HepG2 (cell line): Measurements from ENCODE around the gene RPRD1A. TPM values are rescaled to one million over a fixed set of nuclear protein-coding genes. Genes with fewer than 3 reads are reported as not detected.
A peak's percentile ranks its signal among the peaks of the same experiment; 100 is the strongest.

Experiments used
- ATF4 ChIP-seq, 2 experiments: fragments of 450-650 bp in 1 of 2; sonication (generic) in 1 of 2; formaldehyde crosslinking; IDR thresholded peaks; 2 replicates each; pipeline versions ENCODE4 v1.5.0 to v1.8.0; 2020 to 2022; ENCODE audit warnings: mild to moderate bottlenecking in 1 of 2, missing genetic modification reagents in 1 of 2
- ERF ChIP-seq: IDR thresholded peaks from 2 replicates; pipeline ENCODE4 v1.6.1; 2018; ENCODE audit warnings: missing biosample characterization, missing genetic modification reagents
- FOXM1 ChIP-seq: sonication (generic); formaldehyde crosslinking; IDR thresholded peaks from 2 replicates; pipeline ENCODE4 v1.5.0; 2020; ENCODE audit warnings: missing genetic modification reagents
- MAZ ChIP-seq, 2 experiments: sonication (generic) in 1 of 2; formaldehyde crosslinking in 1 of 2; IDR thresholded peaks; 2 replicates each; pipeline versions ENCODE4 v1.5.0 to v1.6.1; 2012 to 2020; ENCODE audit warnings: low read depth in 2 of 2, mild to moderate bottlenecking in 2 of 2, borderline replicate concordance in 1 of 2, improper control_type of control experiment in 1 of 2, low read length in 1 of 2, missing genetic modification reagents in 1 of 2, moderate library complexity in 1 of 2
- SIN3A ChIP-seq: IDR thresholded peaks from 2 replicates; pipeline ENCODE4 v1.6.1; 2011; ENCODE audit warnings: low read depth, mild to moderate bottlenecking, control low read depth, low read length, borderline replicate concordance
- TFDP2 ChIP-seq: sonication (generic); formaldehyde crosslinking; IDR thresholded peaks from 2 replicates; pipeline ENCODE4 v1.4.0; 2020; ENCODE audit warnings: missing genetic modification reagents
- ZBTB40 ChIP-seq, 2 experiments: fragments of 450-650 bp in 1 of 2; sonication (generic) in 1 of 2; formaldehyde crosslinking in 1 of 2; IDR thresholded peaks; 2 replicates each; pipeline versions ENCODE4 v1.6.1 to v1.8.0; 2016 to 2022; ENCODE audit warnings: antibody characterized with exemption in 1 of 2, mild to moderate bottlenecking in 1 of 2, missing genetic modification reagents in 1 of 2
- ZNF232 ChIP-seq: sonication (generic); formaldehyde crosslinking; IDR thresholded peaks from 2 replicates; pipeline ENCODE4 v1.4.0; 2020; ENCODE audit warnings: missing genetic modification reagents, borderline replicate concordance
- ZNF512B ChIP-seq: sonication (generic); formaldehyde crosslinking; IDR thresholded peaks from 2 replicates; pipeline ENCODE4 v1.5.1; 2020; ENCODE audit warnings: missing genetic modification reagents, mild to moderate bottlenecking, borderline replicate concordance
- polyA plus RNA-seq, 8 experiments: library from polyadenylated mRNA; depleted of rRNA in 3 of 8; stranded (reverse) in 7 of 8; unstranded in 1 of 8; fragments of >200 nt; fragmentation: Illumina TruSeq in 4 of 8; extraction: Trizol in 4 of 8; gene quantifications; 2 replicates each; pipeline versions ENCODE4 v1.2.1 to v1.2.3, GENCODE V29; 2011 to 2016; ENCODE audit warnings: low read depth in 4 of 8, missing spikeins in 1 of 8, mixed read lengths in 1 of 8; ENCODE audit not compliant: insufficient read depth in 1 of 8
- total RNA-seq, 5 experiments: library from RNA; depleted of rRNA; stranded (reverse); fragments of >200 nt; fragmentation: Illumina TruSeq; extraction: Trizol; gene quantifications; 2 replicates each; pipeline ENCODE4 v1.2.3, GENCODE V29; 2016; ENCODE audit warnings: low read depth in 1 of 5

Gene RPRD1A
- total and polyA plus RNA-seq, 2 of the 13 experiments (the other 11 are each of a cell fraction or from before 2014, with no cell fraction given), result 42.5 to 78.2 TPM

GRCh38 chr18:36067055-36067957 is at the start of gene RPRD1A (continued):
- no peak for TF ChIP-seq ZNF232 (CRISPR knock-in tag)
- no peak for TF ChIP-seq ZNF512B (CRISPR knock-in tag)
- TF ChIP-seq MAZ (IDR thresholded peaks at IDR 0.05; ENCODE audit: borderline replicate concordance, low read depth, low read length), result 0 out of 2 replicates have a peak, but pooled peaks have one; percentile 59
- no peak for TF ChIP-seq MAZ (CRISPR knock-in tag; IDR thresholded peaks at IDR 0.05; ENCODE audit: low read depth)
- peak; percentile 51; the same call in 1 of the 2 replicates for TF ChIP-seq ERF (CRISPR knock-in tag)
- peak; percentile 78 for TF ChIP-seq TFDP2
- peak; percentile 51; the same call in 1 of the 2 replicates for TF ChIP-seq SIN3A
- TF ChIP-seq ATF4 (CRISPR knock-in tag; IDR thresholded peaks at IDR 0.05), result peak in 1 of 2 experiments; percentile 31; a peak in 1 of 4 replicates
- TF ChIP-seq ZBTB40 (IDR thresholded peaks at IDR 0.05), result no peak
- TF ChIP-seq ZBTB40 (CRISPR knock-in tag; IDR thresholded peaks at IDR 0.05), result peak; percentile 66; the same call in 1 of the 2 replicates
- no peak for TF ChIP-seq FOXM1 (CRISPR knock-in tag)
